T follicular helper cell (primary cell): Measurements from ENCODE around the gene ATP2B2.

Experiments
- DNase-seq: peaks from one replicate; pipeline ENCODE4 v3.0.0-alpha.2; 2020; ENCODE audit warnings: low read depth

Gene ATP2B2

GRCh38 chr3:10428406-10429091 lies 76.8 kb downstream of the ATP2B2 start:
- no peak for DNase-seq

GRCh38 chr3:10426346-10427220 lies 78.8 kb downstream of the ATP2B2 start:
- no peak for DNase-seq

GRCh38 chr3:10423171-10423882 lies 82.1 kb downstream of the ATP2B2 start:
- DNase-seq, result no peak

- no peak for DNase-seq
Measured at GRCh38 chr3:10421996-10422395, 83.4 kb downstream of the ATP2B2 start.

- no peak for DNase-seq
Measured at GRCh38 chr3:10420745-10421475, 84.5 kb downstream of the ATP2B2 start.

- DNase-seq, result no peak
Measured at GRCh38 chr3:10419637-10420232, 85.7 kb downstream of the ATP2B2 start.

- DNase-seq, result no peak
Measured at GRCh38 chr3:10417847-10418246, 87.5 kb downstream of the ATP2B2 start.

- DNase-seq, result no peak
Measured at GRCh38 chr3:10416730-10417300, 88.6 kb downstream of the ATP2B2 start.

GRCh38 chr3:10413041-10413440 lies 92.3 kb downstream of the ATP2B2 start:
- DNase-seq, result no peak

- no peak for DNase-seq
Measured at GRCh38 chr3:10411598-10412332, 93.6 kb downstream of the ATP2B2 start.

- no peak for DNase-seq
Measured at GRCh38 chr3:10410383-10411002, 94.9 kb downstream of the ATP2B2 start.

- no peak for DNase-seq
Measured at GRCh38 chr3:10408680-10409079, 96.7 kb downstream of the ATP2B2 start.

GRCh38 chr3:10407361-10407760 lies 98.0 kb downstream of the ATP2B2 start:
- DNase-seq, result no peak

GRCh38 chr3:10406414-10406813 lies 99.0 kb downstream of the ATP2B2 start:
- DNase-seq, result no peak

GRCh38 chr3:10405816-10406215 lies 99.6 kb downstream of the ATP2B2 start:
- no peak for DNase-seq

- no peak for DNase-seq
Measured at GRCh38 chr3:10404876-10405275, 100.5 kb downstream of the ATP2B2 start.

GRCh38 chr3:10404377-10404776 lies 101.0 kb downstream of the ATP2B2 start:
- DNase-seq, result no peak

- DNase-seq, result no peak
Measured at GRCh38 chr3:10401990-10402761, 103.2 kb downstream of the ATP2B2 start.
